LNCAP (cell line): ENCODE measurements around the gene OSBPL2.

Experiments used
- CTCF ChIP-seq: fragments of 450-650 bp; IDR thresholded peaks from 2 replicates; pipeline ENCODE4 v1.5.1; 2017; ENCODE audit warnings: mild to moderate bottlenecking

OSBPL2 gene

GRCh38 chr20:62269378-62269777, 31.1 kb downstream of the OSBPL2 start:
- TF ChIP-seq CTCF: no peak

- TF ChIP-seq CTCF: no peak
Measured at GRCh38 chr20:62269871-62270270, 31.6 kb downstream of the OSBPL2 start.

GRCh38 chr20:62272200-62272599, 33.9 kb downstream of the OSBPL2 start:
- TF ChIP-seq CTCF: no peak; the same call in 1 of the 2 replicates

GRCh38 chr20:62273416-62273815, 35.1 kb downstream of the OSBPL2 start:
- TF ChIP-seq CTCF: no peak

GRCh38 chr20:62274332-62274950, 36.1 kb downstream of the OSBPL2 start:
- no peak for TF ChIP-seq CTCF

GRCh38 chr20:62275219-62275618, 36.9 kb downstream of the OSBPL2 start:
- TF ChIP-seq CTCF: no peak

- TF ChIP-seq CTCF: no peak
Measured at GRCh38 chr20:62276439-62276838, 38.1 kb downstream of the OSBPL2 start.

- TF ChIP-seq CTCF: no peak
Measured at GRCh38 chr20:62277253-62277652, 38.9 kb downstream of the OSBPL2 start.
